ENCODE measurements around the gene DDAH1. TPM values are rescaled to one million over a fixed set of nuclear protein-coding genes. Genes with fewer than 3 reads are reported as not detected.
A peak's percentile ranks its signal among the peaks of the same experiment; 100 is the strongest.

The DDAH1 gene
- total RNA-seq, 1 donor = 88.9 TPM

GRCh38 chr1:85463731-85464496 is 1.0 kb downstream of the DDAH1 start:
- no peak for TF ChIP-seq CTCF (IDR thresholded peaks at IDR 0.05; ENCODE audit: insufficient read depth, low read length)
- peak; percentile 49 for DNase-seq (ENCODE audit: low read depth)
- H3K4me3 ChIP-seq (ENCODE audit: low read depth, low read length) = peak overlapping the region; percentile 84

GRCh38 chr1:85462931-85463649 is 1.9 kb downstream of the DDAH1 start:
- no peak for DNase-seq (ENCODE audit: low read depth)
- TF ChIP-seq CTCF (IDR thresholded peaks at IDR 0.05; ENCODE audit: insufficient read depth, low read length) = no peak
- peak overlapping the region; percentile 84 for H3K4me3 ChIP-seq (ENCODE audit: low read depth, low read length)

- DNase-seq (ENCODE audit: low read depth) = no peak
- H3K4me3 ChIP-seq (ENCODE audit: low read depth, low read length) = no peak overlapping the region
These were observed 3.6 kb downstream of the DDAH1 start for GRCh38 chr1:85461216-85461918.

GRCh38 chr1:85460555-85461088 is 4.3 kb downstream of the DDAH1 start:
- DNase-seq (ENCODE audit: low read depth) = no peak
- no peak for TF ChIP-seq CTCF (IDR thresholded peaks at IDR 0.05; ENCODE audit: insufficient read depth, low read length)
- no peak overlapping the region for H3K4me3 ChIP-seq (ENCODE audit: low read depth, low read length)

More at GRCh38 chr1:85461216-85461918, 3.6 kb downstream of the DDAH1 start:
- TF ChIP-seq CTCF (IDR thresholded peaks at IDR 0.05; ENCODE audit: insufficient read depth, low read length) = no peak

DNA sequence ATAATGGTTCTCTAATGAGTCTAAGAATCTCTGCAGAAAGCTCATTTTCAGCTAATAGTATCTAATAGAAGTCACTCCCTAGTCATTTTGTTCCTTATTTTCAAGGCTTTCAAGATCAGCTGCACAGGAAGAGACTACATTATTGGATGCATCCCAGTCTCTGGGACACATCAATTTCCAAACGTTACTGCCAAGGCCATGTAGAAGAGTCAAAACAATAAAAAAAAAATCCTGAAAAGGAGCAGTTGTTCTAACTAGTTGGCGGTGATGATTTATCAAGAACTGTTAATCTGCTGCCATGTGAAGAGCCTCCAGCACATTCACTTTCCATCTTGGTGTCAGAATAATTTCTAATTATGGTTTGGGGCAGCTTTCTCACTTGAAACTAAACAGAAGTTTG is 5.7 kb downstream of the DDAH1 start:
- no peak overlapping the region for H3K4me3 ChIP-seq (ENCODE audit: low read depth, low read length)
- no peak for TF ChIP-seq CTCF (IDR thresholded peaks at IDR 0.05; ENCODE audit: insufficient read depth, low read length)
- DNase-seq (ENCODE audit: low read depth) = no peak

- no peak for TF ChIP-seq CTCF (IDR thresholded peaks at IDR 0.05; ENCODE audit: insufficient read depth, low read length)
- H3K4me3 ChIP-seq (ENCODE audit: low read depth, low read length) = no peak overlapping the region
- peak; percentile 14 for DNase-seq (ENCODE audit: low read depth)
These were observed 10.7 kb downstream of the DDAH1 start for GRCh38 chr1:85454214-85454613.
